K562 (cell line): ENCODE data around the gene GTSE1. TPM values are rescaled to one million over a fixed set of nuclear protein-coding genes. Genes with fewer than 3 reads are reported as not detected.

Source experiments
- ATAC-seq: fragments of 200-7000 bp; cut with Tn5 transposase; 3 replicates; pipeline ENCODE4 v1.9.1; 2020; ENCODE audit warnings: moderate library complexity
- BruUV-seq: library from RNA; stranded (reverse); fragments of 400-500 nt; replicated peaks from 2 replicates; lab custom pipeline; 2021; lab: Mats Ljungman, UMichigan
- CTCF ChIA-PET: fragments of 300-600 bp; formaldehyde crosslinking; extraction: SDS; loops from one replicate; lab custom pipeline; 2021; ENCODE audit warnings: low intra/inter-chr PET ratio; lab: Yijun Ruan, JAX
- POLR2A ChIA-PET: fragments of 300-600, 350-650 bp; sonication (Branson Sonifier 250); formaldehyde crosslinking; extraction: SDS; loops from one replicate; lab custom pipeline; 2021; ENCODE audit warnings: antibody characterized with exemption, inconsistent platforms; lab: Yijun Ruan, JAX
- DNase-seq, 4 experiments: peaks; one replicate each; pipeline versions ENCODE4 v3.0.0 to v3.0.0-alpha.2; 2011 to 2018; ENCODE audit warnings: low spot score in 3 of 4, mixed read lengths in 3 of 4; ENCODE audit errors: extremely low read depth in 1 of 4
- FAIRE-seq: peaks from 2 replicates; lab custom pipeline; 2011; peaks lifted over from hg19 to GRCh38; lab: Jason Lieb, UNC
- H2AFZ ChIP-seq: 2 replicates; pipeline ENCODE4 v1.6.0; 2011; ENCODE audit warnings: low read depth, low read length, control low read depth, inconsistent platforms
- H3K27ac ChIP-seq: fragments of 200-600 bp; 3 replicates; pipeline ENCODE4 v1.8.0; 2011; ENCODE audit warnings: low read depth, mild to moderate bottlenecking, control low read depth, inconsistent platforms, low read length, moderate library complexity, mixed read lengths; ENCODE audit errors: extremely low read depth
- H3K27me3 ChIP-seq, 2 experiments: fragments of 300-600 bp in 1 of 2; 2 replicates in 1 of 2; 3 replicates in 1 of 2; pipeline versions ENCODE4 v1.6.0 to v1.8.0; 2011; ENCODE audit warnings: inconsistent platforms in 2 of 2, low read length in 2 of 2, mild to moderate bottlenecking in 1 of 2, mixed read lengths in 1 of 2, moderate library complexity in 1 of 2; ENCODE audit not compliant: control insufficient read depth in 2 of 2, insufficient read depth in 2 of 2
- H3K36me3 ChIP-seq: fragments of 300-600 bp; 3 replicates; pipeline ENCODE4 v1.8.0; 2011; ENCODE audit warnings: mild to moderate bottlenecking, low read length, inconsistent platforms; ENCODE audit not compliant: control insufficient read depth, insufficient read depth
- H3K4me1 ChIP-seq, 2 experiments: fragments of 200-600 bp in 1 of 2; replicated peaks in 1 of 2; 2 replicates in 1 of 2; 3 replicates in 1 of 2; pipeline versions ENCODE4 v1.5.1 to v1.8.0; 2011; ENCODE audit warnings: inconsistent platforms in 2 of 2, low read length in 2 of 2, mild to moderate bottlenecking in 1 of 2, mixed read lengths in 1 of 2, moderate library complexity in 1 of 2; ENCODE audit not compliant: control insufficient read depth in 2 of 2, insufficient read depth in 2 of 2
- H3K4me2 ChIP-seq: 2 replicates; pipeline ENCODE4 v1.6.1; 2011; ENCODE audit warnings: low read length, control low read depth, inconsistent platforms, mixed read lengths; ENCODE audit not compliant: insufficient read depth
- H3K4me3 ChIP-seq: fragments of 200-600 bp; sonication (generic), shearing (Covaris generic); 2 replicates; pipeline ENCODE4 v1.5.1; 2016; ENCODE audit warnings: control low read depth, inconsistent platforms
- H3K79me2 ChIP-seq: fragments of 200-600 bp; 3 replicates; pipeline ENCODE4 v1.8.0; 2011; ENCODE audit warnings: low read length, inconsistent platforms; ENCODE audit not compliant: control insufficient read depth, insufficient read depth
- H3K9ac ChIP-seq, 2 experiments: 2 replicates each; pipeline versions ENCODE4 v1.6.0 to v1.6.1; 2011; ENCODE audit warnings: low read depth in 2 of 2, low read length in 2 of 2, control low read depth in 1 of 2, inconsistent platforms in 1 of 2, mild to moderate bottlenecking in 1 of 2, mixed read lengths in 1 of 2; ENCODE audit not compliant: insufficient read depth in 1 of 2
- H3K9me1 ChIP-seq: one replicate; pipeline ENCODE4 v1.6.0; 2011; ENCODE audit warnings: inconsistent platforms, mild to moderate bottlenecking, low read length, moderate library complexity; ENCODE audit not compliant: control insufficient read depth, insufficient read depth
- H3K9me3 ChIP-seq: replicated peaks from 2 replicates; pipeline ENCODE4 v1.5.1; 2011; ENCODE audit warnings: low read depth, low read length, inconsistent platforms; ENCODE audit not compliant: control insufficient read depth, insufficient read depth
- H4K20me1 ChIP-seq: replicated peaks from 2 replicates; pipeline ENCODE4 v1.6.1; 2011; ENCODE audit warnings: low read length, inconsistent platforms, mixed read lengths; ENCODE audit not compliant: control insufficient read depth, insufficient read depth
- CBX3 ChIP-seq, 2 experiments: IDR thresholded peaks; 1 replicate in 1 of 2; 2 replicates in 1 of 2; pipeline ENCODE4 v1.6.1; 2012; ENCODE audit warnings: inconsistent platforms in 2 of 2, low read length in 2 of 2, borderline replicate concordance in 1 of 2, control low read depth in 1 of 2
- CEBPB ChIP-seq: fragments of 450-650 bp; IDR thresholded peaks from 2 replicates; pipeline ENCODE4 v1.6.1; 2016; ENCODE audit warnings: missing genetic modification characterization, missing compliant biosample characterization
- CEBPG ChIP-seq, 3 experiments: fragments of 200-800 bp in 1 of 3; sonication (Bioruptor generic) in 1 of 3; sonication (generic) in 1 of 3; formaldehyde crosslinking in 1 of 3; IDR thresholded peaks in 2 of 3; conservative IDR thresholded peaks in 1 of 3; 2 replicates each; pipeline versions ENCODE4 v1.6.1 to v1.8.0; 2016 to 2022; ENCODE audit warnings: missing compliant biosample characterization in 2 of 3, missing genetic modification characterization in 2 of 3, mild to moderate bottlenecking in 1 of 3, missing genetic modification reagents in 1 of 3
- FOSL1 ChIP-seq: fragments of 200-800 bp; sonication (Bioruptor generic); conservative IDR thresholded peaks from 2 replicates; pipeline ENCODE4 v1.6.1; 2016; ENCODE audit warnings: missing genetic modification characterization, missing compliant biosample characterization
- FOXM1 ChIP-seq, 2 experiments: fragments of 450-650 bp in 1 of 2; sonication (generic) in 1 of 2; formaldehyde crosslinking in 1 of 2; IDR thresholded peaks; 2 replicates each; pipeline versions ENCODE4 v1.6.1 to v1.9.0; 2017 to 2022; ENCODE audit warnings: low read depth in 2 of 2, mild to moderate bottlenecking in 2 of 2, missing genetic modification reagents in 1 of 2, moderate library complexity in 1 of 2
- MCM7 ChIP-seq, 2 experiments: fragments of 450-650 bp; IDR thresholded peaks; 2 replicates each; pipeline ENCODE4 v1.6.1; 2016 to 2018
- MEIS2 ChIP-seq: fragments of 450-650 bp; IDR thresholded peaks from 2 replicates; pipeline ENCODE4 v1.6.1; 2014; ENCODE audit warnings: mild to moderate bottlenecking; ENCODE audit not compliant: partially characterized antibody
- SMAD2 ChIP-seq: fragments of 150-350 bp; IDR thresholded peaks from 2 replicates; pipeline ENCODE4 v1.6.1; 2014; ENCODE audit warnings: low read depth, mild to moderate bottlenecking, low read length
- ZNF23 ChIP-seq: fragments of 250-450 bp; sonication (Bioruptor Pico); IDR thresholded peaks from 2 replicates; pipeline ENCODE4 v1.4.0; 2020; ENCODE audit warnings: mild to moderate bottlenecking
- ZNF24 ChIP-seq: fragments of 450-650 bp; IDR thresholded peaks from 2 replicates; pipeline ENCODE4 v1.6.1; 2016
- WGBS: fragments of 100-300 bp; shearing (Covaris generic); methylation state at CpG from one replicate; pipeline ENCODE4 v1.1.6; 2016; ENCODE audit warnings: low coverage, mixed read lengths; ENCODE audit not compliant: insufficient coverage; ENCODE audit errors: missing lambda C conversion rate; 5-methylcytosine and 5-hydroxymethylcytosine counted together
- in situ Hi-C: fragments of 300-500 bp; cut with MboI; formaldehyde crosslinking; loops from 4 replicates; pipeline ENCODE4 v1.15.0; 2018; ENCODE audit warnings: inconsistent platforms, mixed read lengths
- intact Hi-C: fragments of 100-400 bp; cut with micrococcal nuclease; formaldehyde crosslinking; loops from 2 replicates; pipeline ENCODE4 v1.14.2; 2022
- polyA plus RNA-seq, 8 experiments: library from polyadenylated mRNA; depleted of rRNA in 4 of 8; stranded (reverse) in 5 of 8; unstranded in 3 of 8; fragments of >200 nt; fragmentation: Nextera tagmentation in 2 of 8; fragmentation: Illumina TruSeq in 1 of 8; extraction: Ambion mirVana in 2 of 8; extraction: Trizol in 1 of 8; gene quantifications; 2 replicates each; pipeline versions ENCODE4 v1.2.1 to v1.2.3, GENCODE V29; 2011 to 2014; ENCODE audit warnings: inconsistent platforms in 1 of 8, missing spikeins in 1 of 8
- total RNA-seq, 7 experiments: library from RNA; depleted of rRNA in 6 of 7; stranded (reverse); fragments of >200 nt in 6 of 7; fragmentation: Illumina TruSeq in 2 of 7; extraction: Trizol in 2 of 7; gene quantifications; 2 replicates each; pipeline versions ENCODE4 v1.2.1 to v1.2.3, GENCODE V29; 2011 to 2021; ENCODE audit warnings: low replicate concordance in 1 of 7

Gene GTSE1
- total and polyA plus RNA-seq, 9 of the 15 experiments (the other 6 are each of a cell fraction or from before 2014, with no cell fraction given) = 2.5 to 22.5 (median 12.9) TPM

- no peak overlapping the region for H2AFZ ChIP-seq
- no peak for DNase-seq
- peak overlapping the region in 1 of 2 experiments; percentile 86; a peak in 2 of 4 replicates for H3K9ac ChIP-seq
- H3K4me1 ChIP-seq = peaks cover 17 to 33% of the 10 kb centered on the region in 2 experiments
- POLR2A ChIA-PET = interaction anchor here (1.3 to 2.3 kb wide), 2 partner anchors 16 kb away, joined by 3 to 12 read pairs; partner anchors contain the start of gene TTC38
- in situ Hi-C loops = no loop called here
- no peaks in the 10 kb centered on the region for H3K9me1 ChIP-seq
- peak overlapping the region; percentile 71 for H3K4me3 ChIP-seq
- WGBS = 2% methylated on average over 9 of the region's 9 CpGs
- CTCF ChIA-PET = no interaction called here
- no peaks in the 10 kb centered on the region for H3K36me3 ChIP-seq
- peak; percentile 52 for FAIRE-seq
- no peaks in the 10 kb centered on the region for H4K20me1 ChIP-seq
- no peaks in the 10 kb centered on the region for H3K27me3 ChIP-seq
- peak overlapping the region; percentile 89 for H3K4me2 ChIP-seq
- H3K79me2 ChIP-seq = peaks cover 33% of the 10 kb centered on the region
- H3K27ac ChIP-seq = peak overlapping the region; percentile 87; the same call in 2 of the 3 replicates
- intact Hi-C loops = no loop called here
- BruUV-seq = no TSS peak
- TF ChIP-seq ZNF24 = no peak
- no peak for TF ChIP-seq CEBPG (CRISPR knock-in tag; IDR thresholded peaks at IDR 0.05)
- TF ChIP-seq CEBPG (tag; conservative IDR thresholded peaks at IDR 0.05 in 1 of 2, IDR thresholded peaks at IDR 0.05 in 1 of 2) = peak; percentile 12 to 56; a peak in 2 of 4 replicates
- TF ChIP-seq FOSL1 (tag) = peak; percentile 44
- TF ChIP-seq CBX3 (IDR thresholded peaks at IDR 0.05; ENCODE audit: borderline replicate concordance in 1 of 2, low read length in 2 of 2) = no peak
- no peak for TF ChIP-seq SMAD2
- TF ChIP-seq FOXM1 (IDR thresholded peaks at IDR 0.05; ENCODE audit: low read depth) = no peak
- no peak for TF ChIP-seq FOXM1 (CRISPR knock-in tag; IDR thresholded peaks at IDR 0.05; ENCODE audit: low read depth)
- TF ChIP-seq ZNF23 (CRISPR knock-in tag) = no peak
- peak; percentile 73 for TF ChIP-seq CEBPB (tag)
- TF ChIP-seq MEIS2 = peak; percentile 51
- no peak for TF ChIP-seq MCM7 (IDR thresholded peaks at IDR 0.05)
- TF ChIP-seq, all 486 proteins: peak for 4
- no peaks in the 10 kb centered on the region for H3K9me3 ChIP-seq
- ATAC-seq = no peak
Observed at GRCh38 chr22:46251816-46252380, 44.8 kb upstream of the GTSE1 start.
